Measurements from ENCODE around the gene RANBP9. TPM values are rescaled to one million over a fixed set of nuclear protein-coding genes. Genes with fewer than 3 reads are reported as not detected.

The RANBP9 gene
- total RNA-seq, 1 experiment from 2014 or later: 57.4 TPM

DNA sequence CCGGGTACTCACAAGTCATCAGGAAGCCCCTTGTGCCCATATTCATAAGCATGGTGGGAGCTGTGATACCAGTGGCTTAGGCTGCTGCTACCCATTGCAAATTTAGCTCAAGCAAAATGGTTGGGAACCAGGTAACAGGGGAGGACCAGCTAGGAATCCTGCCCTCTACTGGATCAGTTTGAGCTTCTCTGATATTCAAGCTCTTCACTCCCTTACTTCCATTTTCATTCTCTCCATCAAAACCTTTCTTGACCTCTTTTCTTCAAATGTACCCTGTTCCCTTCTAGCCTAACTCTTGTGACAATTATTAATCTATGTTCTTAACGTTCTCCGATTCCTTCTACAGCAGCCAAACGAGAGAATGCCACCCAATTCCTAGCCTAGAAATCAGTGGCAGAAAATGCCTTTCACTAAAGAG is 86.8 kb downstream of the RANBP9 start:
- TF ChIP-seq EZH2 (IDR thresholded peaks at IDR 0.05; ENCODE audit: borderline replicate concordance, low read depth, low read length, poor library complexity, severe bottlenecking): no peak
- TF ChIP-seq, protein P1, sequence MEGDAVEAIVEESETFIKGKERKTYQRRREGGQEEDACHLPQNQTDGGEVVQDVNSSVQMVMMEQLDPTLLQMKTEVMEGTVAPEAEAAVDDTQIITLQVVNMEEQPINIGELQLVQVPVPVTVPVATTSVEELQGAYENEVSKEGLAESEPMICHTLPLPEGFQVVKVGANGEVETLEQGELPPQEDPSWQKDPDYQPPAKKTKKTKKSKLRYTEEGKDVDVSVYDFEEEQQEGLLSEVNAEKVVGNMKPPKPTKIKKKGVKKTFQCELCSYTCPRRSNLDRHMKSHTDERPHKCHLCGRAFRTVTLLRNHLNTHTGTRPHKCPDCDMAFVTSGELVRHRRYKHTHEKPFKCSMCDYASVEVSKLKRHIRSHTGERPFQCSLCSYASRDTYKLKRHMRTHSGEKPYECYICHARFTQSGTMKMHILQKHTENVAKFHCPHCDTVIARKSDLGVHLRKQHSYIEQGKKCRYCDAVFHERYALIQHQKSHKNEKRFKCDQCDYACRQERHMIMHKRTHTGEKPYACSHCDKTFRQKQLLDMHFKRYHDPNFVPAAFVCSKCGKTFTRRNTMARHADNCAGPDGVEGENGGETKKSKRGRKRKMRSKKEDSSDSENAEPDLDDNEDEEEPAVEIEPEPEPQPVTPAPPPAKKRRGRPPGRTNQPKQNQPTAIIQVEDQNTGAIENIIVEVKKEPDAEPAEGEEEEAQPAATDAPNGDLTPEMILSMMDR (conservative IDR thresholded peaks at IDR 0.05; ENCODE audit: low read depth, low read length): peak; percentile 67
- ChIA-PET CTCF (interaction anchor here (0.7 to 1.3 kb wide), 4 partner anchors 9 to 442 kb away, joined by 3 to 6 read pairs (median 4); partner anchors contain the start of gene NOL7), POLR2A (ENCODE audit: low non-redundant PET) (interaction anchor here (0.6 to 0.8 kb wide), 2 partner anchors 10 to 421 kb away, joined by 4 to 5 read pairs; no protein-coding TSS in a partner anchor)
- Histone ChIP-seq H3K36me3 (ENCODE audit: insufficient read depth, low read length, poor library complexity, severe bottlenecking) (peaks cover 70% of the 10 kb centered on the region), H3K4me3 (ENCODE audit: low read depth, low read length, poor library complexity, severe bottlenecking) (no peak overlapping the region), H3K4me1 (ENCODE audit: insufficient read depth, low read length, poor library complexity, severe bottlenecking) (no peaks in the 10 kb centered on the region), H3K27me3 (replicated peaks; ENCODE audit: insufficient read depth, low read depth, low read length, poor library complexity) (no peaks in the 10 kb centered on the region), H3K27ac (ENCODE audit: low read depth, low read length, poor library complexity, severe bottlenecking) (no peak overlapping the region), H3K9me3 (ENCODE audit: low read depth, low read length, poor library complexity, severe bottlenecking) (no peaks in the 10 kb centered on the region)
- peak; percentile 63 for DNase-seq (ENCODE audit: low spot score)
- no TSS peak for BruUV-seq (replicated peaks)
- intact Hi-C loops (cut with micrococcal nuclease; ENCODE audit: unreplicated experiment): loop anchor here (5.0 kb wide), 1 partner anchor 77 kb away; no protein-coding TSS in a partner anchor

DNA sequence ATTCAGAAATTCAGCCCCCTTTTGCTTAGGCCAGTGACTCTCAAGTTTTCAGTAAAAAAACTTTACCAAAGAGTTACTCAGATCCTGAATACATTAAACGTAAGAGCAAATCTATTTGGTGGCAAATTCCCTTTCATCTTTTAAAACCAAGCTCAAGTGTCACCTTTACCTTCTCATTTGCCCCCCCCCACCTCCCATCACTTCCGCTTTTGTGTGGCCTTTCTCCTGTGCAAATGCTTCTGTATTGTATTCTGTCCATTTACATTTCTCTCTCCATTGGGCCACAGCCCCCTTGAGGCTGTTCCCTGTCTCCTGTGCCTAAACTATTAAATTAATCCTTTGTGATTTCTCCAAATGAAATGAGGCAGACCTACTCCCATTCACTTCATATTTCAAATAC is 94.6 kb downstream of the RANBP9 start:
- H3K4me3 ChIP-seq (ENCODE audit: low read depth, low read length, poor library complexity, severe bottlenecking): no peak overlapping the region
- peaks cover 54% of the 10 kb centered on the region for H3K36me3 ChIP-seq (ENCODE audit: insufficient read depth, low read length, poor library complexity, severe bottlenecking)
- POLR2A ChIA-PET (ENCODE audit: low non-redundant PET): no interaction called here

DNA sequence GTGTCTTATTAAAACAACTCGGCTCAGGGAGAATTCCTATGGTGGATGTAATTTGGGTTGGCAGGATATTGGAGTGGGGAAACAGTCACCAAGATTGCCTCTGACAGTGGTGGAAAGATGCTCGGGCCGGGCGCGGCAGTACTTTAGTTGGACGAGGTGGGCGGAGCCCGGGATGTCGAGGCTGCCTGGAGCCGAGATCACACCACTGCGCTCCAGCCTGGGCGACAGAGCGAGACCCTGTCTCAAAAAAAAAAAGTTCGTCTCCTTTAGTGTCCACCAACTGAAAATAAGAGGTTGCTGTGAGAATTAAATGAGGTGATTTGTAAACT is 95.9 kb downstream of the RANBP9 start:
- intact Hi-C loops (cut with micrococcal nuclease; ENCODE audit: unreplicated experiment): loop anchor here (2.0 kb wide), 1 partner anchor 279 kb away; no protein-coding TSS in a partner anchor

More for the DNA sequence above, 94.6 kb downstream of the RANBP9 start:
- intact Hi-C loops (cut with micrococcal nuclease; ENCODE audit: unreplicated experiment): no loop called here
- CTCF ChIA-PET: no interaction called here
- no peak for TF ChIP-seq EZH2 (IDR thresholded peaks at IDR 0.05; ENCODE audit: borderline replicate concordance, low read depth, low read length, poor library complexity, severe bottlenecking)
- TF ChIP-seq, protein P1 (conservative IDR thresholded peaks at IDR 0.05; ENCODE audit: low read depth, low read length): no peak
- no peaks in the 10 kb centered on the region for H3K9me3 ChIP-seq (ENCODE audit: low read depth, low read length, poor library complexity, severe bottlenecking)
- no peak overlapping the region for H3K27ac ChIP-seq (ENCODE audit: low read depth, low read length, poor library complexity, severe bottlenecking)
- no peaks in the 10 kb centered on the region for H3K27me3 ChIP-seq (replicated peaks; ENCODE audit: insufficient read depth, low read depth, low read length, poor library complexity)
- DNase-seq (ENCODE audit: low spot score): no peak
- BruUV-seq (replicated peaks): no TSS peak
- H3K4me1 ChIP-seq (ENCODE audit: insufficient read depth, low read length, poor library complexity, severe bottlenecking): peaks cover 18% of the 10 kb centered on the region

More for the DNA sequence above, 95.9 kb downstream of the RANBP9 start:
- POLR2A ChIA-PET (ENCODE audit: low non-redundant PET): no interaction called here
- no peaks in the 10 kb centered on the region for H3K27me3 ChIP-seq (replicated peaks; ENCODE audit: insufficient read depth, low read depth, low read length, poor library complexity)
- CTCF ChIA-PET: interaction anchor here (0.6 to 1.4 kb wide), 7 partner anchors 9 to 281 kb away, joined by 3 to 15 read pairs (median 4); partner anchors contain the start of genes GFOD1 and SIRT5
- TF ChIP-seq, protein P1 (conservative IDR thresholded peaks at IDR 0.05; ENCODE audit: low read depth, low read length): no peak
- TF ChIP-seq EZH2 (IDR thresholded peaks at IDR 0.05; ENCODE audit: borderline replicate concordance, low read depth, low read length, poor library complexity, severe bottlenecking): no peak
- H3K9me3 ChIP-seq (ENCODE audit: low read depth, low read length, poor library complexity, severe bottlenecking): no peaks in the 10 kb centered on the region
- H3K4me3 ChIP-seq (ENCODE audit: low read depth, low read length, poor library complexity, severe bottlenecking): peak overlapping the region; percentile 91
- BruUV-seq (replicated peaks): TSS peak; percentile 33
- DNase-seq (ENCODE audit: low spot score): peak; percentile 48
- H3K27ac ChIP-seq (ENCODE audit: low read depth, low read length, poor library complexity, severe bottlenecking): peak overlapping the region; percentile 93
- H3K4me1 ChIP-seq (ENCODE audit: insufficient read depth, low read length, poor library complexity, severe bottlenecking): peaks cover 18% of the 10 kb centered on the region
- H3K36me3 ChIP-seq (ENCODE audit: insufficient read depth, low read length, poor library complexity, severe bottlenecking): peaks cover 41% of the 10 kb centered on the region
